GM23338 (cell line): Measurements from ENCODE around the gene ZNF865. TPM values are rescaled to one million over a fixed set of nuclear protein-coding genes. Genes with fewer than 3 reads are reported as not detected.

Experiments
- ATAC-seq: fragments of 200-7000 bp; cut with Tn5 transposase; 3 replicates; pipeline ENCODE4 v1.9.1; 2020
- DNase-seq: peaks from one replicate; pipeline ENCODE4 v3.0.0-alpha.2; 2015; ENCODE audit warnings: low spot score
- H2AFZ ChIP-seq: fragments of 200-600 bp; sonication (generic); 2 replicates; pipeline ENCODE4 v1.8.0; 2016; ENCODE audit warnings: antibody characterized with exemption, mild to moderate bottlenecking, moderate library complexity
- H3F3A ChIP-seq: fragments of 200-600 bp; sonication (generic); replicated peaks from 2 replicates; pipeline ENCODE4 v1.8.0; 2017; ENCODE audit warnings: antibody characterized with exemption, mixed run types, low read depth
- H3K27ac ChIP-seq: fragments of 200-600 bp; sonication (generic); 2 replicates; pipeline ENCODE4 v1.6.1; 2016; ENCODE audit warnings: low read depth
- H3K27me3 ChIP-seq: fragments of 200-600 bp; sonication (generic); 2 replicates; pipeline ENCODE4 v1.8.0; 2016; ENCODE audit warnings: mild to moderate bottlenecking, mixed run types, moderate library complexity; ENCODE audit not compliant: insufficient read depth
- H3K36me3 ChIP-seq: fragments of 200-600 bp; sonication (generic); 2 replicates; pipeline ENCODE4 v1.8.0; 2016; ENCODE audit warnings: mild to moderate bottlenecking; ENCODE audit not compliant: insufficient read depth
- H3K4me1 ChIP-seq: fragments of 200-600 bp; sonication (generic); 2 replicates; pipeline ENCODE4 v1.8.0; 2016; ENCODE audit warnings: mild to moderate bottlenecking, moderate library complexity; ENCODE audit not compliant: insufficient read depth
- H3K4me2 ChIP-seq: fragments of 200-600 bp; sonication (generic); 2 replicates; pipeline ENCODE4 v1.7.1; 2017; ENCODE audit warnings: mixed run types
- H3K4me3 ChIP-seq: fragments of 200-600 bp; sonication (generic); 2 replicates; pipeline ENCODE4 v1.6.1; 2016; ENCODE audit warnings: mixed run types
- H3K79me2 ChIP-seq: fragments of 200-600 bp; sonication (generic); replicated peaks from 2 replicates; pipeline ENCODE4 v1.8.0; 2017; ENCODE audit warnings: mild to moderate bottlenecking; ENCODE audit not compliant: insufficient read depth
- H3K9me2 ChIP-seq: fragments of 200-600 bp; sonication (generic); 2 replicates; pipeline ENCODE4 v1.8.0; 2017; ENCODE audit not compliant: insufficient read depth
- H4K20me1 ChIP-seq: fragments of 200-600 bp; sonication (generic); replicated peaks from 2 replicates; pipeline ENCODE4 v1.8.0; 2017; ENCODE audit warnings: mild to moderate bottlenecking; ENCODE audit not compliant: insufficient read depth
- H3K27ac Mint-ChIP-seq: 2 replicates; pipeline ENCODE4 v1.8.0; 2020; ENCODE audit warnings: inconsistent platforms, mild to moderate bottlenecking, moderate library complexity, mixed read lengths
- H3K27me3 Mint-ChIP-seq: 3 replicates; pipeline ENCODE4 v1.8.0; 2022; ENCODE audit warnings: low read depth, mild to moderate bottlenecking, moderate library complexity, mixed read lengths, inconsistent platforms; ENCODE audit not compliant: insufficient read depth, poor library complexity
- H3K36me3 Mint-ChIP-seq: 3 replicates; pipeline ENCODE4 v1.8.0; 2021; ENCODE audit warnings: low read depth, mild to moderate bottlenecking, inconsistent platforms, moderate library complexity, mixed read lengths
- H3K4me1 Mint-ChIP-seq: 3 replicates; pipeline ENCODE4 v1.8.0; 2020; ENCODE audit warnings: mild to moderate bottlenecking, inconsistent platforms, mixed read lengths
- H3K4me3 Mint-ChIP-seq: 3 replicates; pipeline ENCODE4 v1.8.0; 2021; ENCODE audit warnings: moderate library complexity, mild to moderate bottlenecking, inconsistent platforms, mixed read lengths
- H3K9me3 Mint-ChIP-seq: 3 replicates; pipeline ENCODE4 v1.8.0; 2020; ENCODE audit warnings: moderate library complexity, mild to moderate bottlenecking, inconsistent platforms, mixed read lengths
- CREB1 ChIP-seq: fragments of 250-450 bp; sonication (Bioruptor Pico); IDR thresholded peaks from 2 replicates; pipeline ENCODE4 v1.5.0; 2020; ENCODE audit warnings: low read depth, mild to moderate bottlenecking, moderate library complexity
- ETS1 ChIP-seq: IDR thresholded peaks from 2 replicates; pipeline ENCODE4 v1.6.1; 2016; ENCODE audit warnings: antibody characterized with exemption
- NANOG ChIP-seq: IDR thresholded peaks from 2 replicates; pipeline ENCODE4 v1.6.1; 2016; ENCODE audit warnings: antibody characterized with exemption, borderline replicate concordance
- POLR2AphosphoS5 ChIP-seq: IDR thresholded peaks from 2 replicates; pipeline ENCODE4 v1.6.1; 2016; ENCODE audit warnings: antibody characterized with exemption, low read depth
- polyA plus RNA-seq: library from polyadenylated mRNA; unstranded; fragments of >200 nt; fragmentation: Nextera tagmentation; extraction: Ambion mirVana; gene quantifications from 2 replicates; pipeline ENCODE4 v1.2.1, GENCODE V29; 2016
- total RNA-seq: library from RNA; depleted of rRNA; stranded (reverse); fragments of >200 nt; shearing (Covaris generic); gene quantifications from 2 replicates; pipeline ENCODE4 v1.2.3, GENCODE V29; 2014

The ZNF865 gene
- total and polyA plus RNA-seq, 2 experiments from 2014 or later: 2.2 to 12.1 TPM

- peak overlapping the region; percentile 61; the same call in 1 of the 2 replicates for H3K4me2 ChIP-seq
- Mint-ChIP-seq H3K4me3 (peak overlapping the region; percentile 99), H3K4me1 (peaks cover 27% of the 10 kb centered on the region), H3K36me3 (peaks cover 30% of the 10 kb centered on the region), H3K27ac (peak overlapping the region; percentile 100), H3K27me3 (peaks cover 26% of the 10 kb centered on the region), H3K9me3 (peaks cover 6% of the 10 kb centered on the region)
- H3K9me2 ChIP-seq: no peaks in the 10 kb centered on the region
- peak overlapping the region; percentile 58 for H3K4me3 ChIP-seq
- 0 out of 2 replicates have a peak, but pooled peaks cover 3% of the 10 kb centered on the region for H3K36me3 ChIP-seq
- ATAC-seq (peak; percentile 77), DNase-seq (peak; percentile 98)
- H3K79me2 ChIP-seq: no peaks in the 10 kb centered on the region; the same call in 1 of the 2 replicates
- peaks cover 14% of the 10 kb centered on the region for H3K4me1 ChIP-seq
- H2AFZ ChIP-seq: no peak overlapping the region
- H3K27ac ChIP-seq: peak overlapping the region; percentile 94
- H4K20me1 ChIP-seq: no peaks in the 10 kb centered on the region
- H3K27me3 ChIP-seq: no peaks in the 10 kb centered on the region
- H3F3A ChIP-seq: peaks cover 17% of the 10 kb centered on the region
- TF ChIP-seq ETS1 (no peak), POLR2AphosphoS5 (peak; percentile 45; the same call in 1 of the 2 replicates)
Measured at GRCh38 chr19:55598719-55599467, 6.6 kb upstream of the ZNF865 start.

- peak; percentile 61 for ATAC-seq
- peak within 1 kb of the TSS; percentile 100 for H3K27ac Mint-ChIP-seq
- H3K27me3 Mint-ChIP-seq: peaks cover 27% of the 10 kb centered on the region
- Histone ChIP-seq H3K9me2 (no peaks in the 10 kb centered on the region), H3F3A (peaks cover 21% of the 10 kb centered on the region), H2AFZ (peak within 1 kb of the TSS; percentile 2; the same call in 1 of the 2 replicates), H3K4me1 (peaks cover 18% of the 10 kb centered on the region), H3K36me3 (0 out of 2 replicates have a peak, but pooled peaks cover 3% of the 10 kb centered on the region), H3K27me3 (no peaks in the 10 kb centered on the region), H3K4me2 (peak within 1 kb of the TSS; percentile 95), H3K27ac (peak within 1 kb of the TSS; percentile 94), H3K79me2 (no peaks in the 10 kb centered on the region; the same call in 1 of the 2 replicates), H4K20me1 (no peaks in the 10 kb centered on the region), H3K4me3 (peak within 1 kb of the TSS; percentile 58)
- TF ChIP-seq ETS1: peak; percentile 83
- peak; percentile 90 for TF ChIP-seq CREB1 (CRISPR knock-in tag)
- no peak for TF ChIP-seq NANOG
- H3K36me3 Mint-ChIP-seq: peaks cover 30% of the 10 kb centered on the region
- peaks cover 28% of the 10 kb centered on the region for H3K4me1 Mint-ChIP-seq
- H3K9me3 Mint-ChIP-seq: peaks cover 6% of the 10 kb centered on the region
- peak within 1 kb of the TSS; percentile 99 for H3K4me3 Mint-ChIP-seq
- peak; percentile 99 for DNase-seq
Measured at GRCh38 chr19:55599468-55599841, 6.0 kb upstream of the ZNF865 start, which contains the start of gene FIZ1. Gene FIZ1, minus strand, starts transcription at chr19:55599517. Its CDS starts 1,652 bp downstream, at chr19:55597865.
